Endothelial cell of umbilical vein (primary cell): Measurements from ENCODE around the gene SEMA5A. TPM values are rescaled to one million over a fixed set of nuclear protein-coding genes. Genes with fewer than 3 reads are reported as not detected.

Source experiments
- BruUV-seq: library from RNA; stranded (reverse); fragments of 400-500 nt; replicated peaks from 2 replicates; lab custom pipeline; 2021; lab: Mats Ljungman, UMichigan
- CTCF ChIA-PET: fragments of 300-600, 350-600 bp; sonication (Branson Sonifier 250); formaldehyde crosslinking; loops from one replicate; lab custom pipeline; 2021; ENCODE audit warnings: antibody characterized with exemption, inconsistent platforms; lab: Charles Lee
- POLR2A ChIA-PET: fragments of 300-600, 350-600 bp; sonication (Branson Sonifier 250); formaldehyde crosslinking; loops from one replicate; lab custom pipeline; 2021; ENCODE audit warnings: antibody characterized with exemption, inconsistent platforms; lab: Charles Lee
- DNase-seq: peaks from one replicate; pipeline ENCODE4 v3.0.0-alpha.2; 2011; ENCODE audit warnings: low read depth, low spot score
- FAIRE-seq: peaks from 2 replicates; lab custom pipeline; 2011; peaks lifted over from hg19 to GRCh38; lab: Jason Lieb, UNC
- H2AFZ ChIP-seq: 2 replicates; pipeline ENCODE4 v1.6.0; 2012; ENCODE audit warnings: low read depth, low read length, control low read depth, inconsistent platforms
- H3K27ac ChIP-seq: 2 replicates; pipeline ENCODE4 v1.5.1; 2011; ENCODE audit warnings: low read depth, mild to moderate bottlenecking, control low read depth, low read length, moderate library complexity; ENCODE audit not compliant: insufficient read depth
- H3K27me3 ChIP-seq, 2 experiments: 2 replicates each; pipeline versions ENCODE4 v1.6.0 to v1.6.1; 2011; ENCODE audit warnings: low read length in 2 of 2, mixed read lengths in 1 of 2; ENCODE audit not compliant: control insufficient read depth in 2 of 2, insufficient read depth in 2 of 2
- H3K36me3 ChIP-seq, 2 experiments: 2 replicates in 1 of 2; 3 replicates in 1 of 2; pipeline ENCODE4 v1.5.1; 2011; ENCODE audit warnings: low read length in 2 of 2, mild to moderate bottlenecking in 1 of 2, moderate library complexity in 1 of 2; ENCODE audit not compliant: control insufficient read depth in 2 of 2, insufficient read depth in 2 of 2; ENCODE audit errors: extremely low read depth in 1 of 2
- H3K4me1 ChIP-seq: 3 replicates; pipeline ENCODE4 v1.5.1; 2011; ENCODE audit warnings: mild to moderate bottlenecking, low read length; ENCODE audit not compliant: control insufficient read depth, insufficient read depth; ENCODE audit errors: extremely low read depth
- H3K4me2 ChIP-seq: 2 replicates; pipeline ENCODE4 v1.6.1; 2011; ENCODE audit warnings: low read length, control low read depth, mixed read lengths; ENCODE audit not compliant: insufficient read depth
- H3K4me3 ChIP-seq, 3 experiments: fragments of 200-600 bp in 1 of 3; sonication (generic), shearing (Covaris generic) in 1 of 3; replicated peaks in 1 of 3; 2 replicates each; pipeline ENCODE4 v1.5.1; 2011 to 2016; ENCODE audit warnings: control low read depth in 3 of 3, low read length in 3 of 3, mild to moderate bottlenecking in 2 of 3, inconsistent platforms in 1 of 3, low read depth in 1 of 3, moderate library complexity in 1 of 3; ENCODE audit not compliant: insufficient read depth in 1 of 3
- H3K79me2 ChIP-seq: 2 replicates; pipeline ENCODE4 v1.6.0; 2012; ENCODE audit warnings: low read length, inconsistent platforms; ENCODE audit not compliant: control insufficient read depth, insufficient read depth
- H3K9ac ChIP-seq: replicated peaks from 2 replicates; pipeline ENCODE3; 2011; ENCODE audit warnings: low read length, control low read depth; ENCODE audit not compliant: insufficient read depth; ENCODE audit errors: extremely low read depth
- H3K9me1 ChIP-seq: replicated peaks from 3 replicates; pipeline ENCODE4 v1.6.0; 2011; ENCODE audit warnings: mild to moderate bottlenecking, low read length; ENCODE audit not compliant: control insufficient read depth, insufficient read depth; ENCODE audit errors: extremely low read depth
- H3K9me3 ChIP-seq: replicated peaks from 2 replicates; pipeline ENCODE4 v1.5.1; 2012; ENCODE audit warnings: low read length, inconsistent platforms; ENCODE audit not compliant: control insufficient read depth, insufficient read depth
- H4K20me1 ChIP-seq: replicated peaks from 2 replicates; pipeline ENCODE3; 2011; ENCODE audit warnings: mild to moderate bottlenecking, low read length; ENCODE audit not compliant: control insufficient read depth, insufficient read depth; ENCODE audit errors: extremely low read depth
- CTCF ChIP-seq, 2 donors: IDR thresholded peaks; 1 replicate in 1 of 2; 2 replicates in 1 of 2; pipeline ENCODE4 v1.5.1; 2011; ENCODE audit warnings: low read length in 2 of 2, mild to moderate bottlenecking in 2 of 2, moderate library complexity in 2 of 2, control low read depth in 1 of 2, inconsistent platforms in 1 of 2, low read depth in 1 of 2; ENCODE audit not compliant: insufficient read depth in 1 of 2; ENCODE audit errors: extremely low read depth in 1 of 2
- EZH2 ChIP-seq: IDR thresholded peaks from 2 replicates; pipeline ENCODE4 v1.6.1; 2012; ENCODE audit warnings: borderline replicate concordance, low read depth, mild to moderate bottlenecking, moderate library complexity, low read length, inconsistent platforms; ENCODE audit not compliant: severe bottlenecking
- FOS ChIP-seq: IDR thresholded peaks from 2 replicates; pipeline ENCODE4 v1.6.1; 2011; ENCODE audit warnings: mild to moderate bottlenecking, low read length, moderate library complexity, borderline replicate concordance; ENCODE audit not compliant: insufficient read depth
- GATA2 ChIP-seq: IDR thresholded peaks from 2 replicates; pipeline ENCODE4 v1.7.0; 2011; ENCODE audit warnings: low read depth, mild to moderate bottlenecking, moderate library complexity, mixed read lengths, low read length; ENCODE audit not compliant: insufficient read length, insufficient read depth
- JUN ChIP-seq: IDR thresholded peaks from 2 replicates; pipeline ENCODE4 v1.6.1; 2011; ENCODE audit warnings: borderline replicate concordance, low read depth; ENCODE audit not compliant: insufficient read length, insufficient read depth
- MAX ChIP-seq: IDR thresholded peaks from 2 replicates; pipeline ENCODE4 v1.6.1; 2011; ENCODE audit not compliant: insufficient read depth, insufficient read length
- MYC ChIP-seq: IDR thresholded peaks from one replicate; pipeline ENCODE4 v1.6.1; 2011; ENCODE audit warnings: mild to moderate bottlenecking, low read depth, low read length
- POLR2A ChIP-seq: IDR thresholded peaks from 2 replicates; pipeline ENCODE4 v1.6.1; 2012; ENCODE audit warnings: low read depth, mild to moderate bottlenecking, control low read depth, low read length
- POLR2AphosphoS5 ChIP-seq: IDR thresholded peaks from 2 replicates; pipeline ENCODE4 v1.6.1; 2012; ENCODE audit warnings: low read depth, mild to moderate bottlenecking, control low read depth, low read length, moderate library complexity; ENCODE audit not compliant: insufficient read depth
- dilution Hi-C: fragments of 300-500 bp; cut with MboI; formaldehyde crosslinking; loops from one replicate; pipeline ENCODE4 v1.15.0; 2019; ENCODE audit warnings: low sequenced_read_pairs; ENCODE audit not compliant: extremely low pct_ligation_motif_present
- intact Hi-C: fragments of 100-400 bp; cut with micrococcal nuclease; formaldehyde crosslinking; loops from one replicate; pipeline ENCODE4 v1.10.0; 2022
- polyA plus RNA-seq, 4 experiments: library from polyadenylated mRNA; depleted of rRNA in 3 of 4; stranded (reverse) in 3 of 4; unstranded in 1 of 4; fragments of >200 nt; gene quantifications; 2 replicates each; pipeline versions ENCODE4 v1.2.1 to v1.2.3, GENCODE V29; 2011 to 2012; ENCODE audit warnings: missing spikeins in 1 of 4
- total RNA-seq: library from RNA; stranded (reverse); gene quantifications from 2 replicates; pipeline ENCODE4 v1.2.3, GENCODE V29; 2021

Gene SEMA5A
- total and polyA plus RNA-seq, 2 donors (not counting 3 experiments of a cell fraction or from before 2014, with no cell fraction given): 0.04 to 0.06 TPM

- H3K79me2 ChIP-seq: no peaks in the 10 kb centered on the region
- no peak for FAIRE-seq
- TF ChIP-seq JUN: no peak
- TF ChIP-seq GATA2: no peak
- TF ChIP-seq MAX: no peak
- no peak for TF ChIP-seq MYC
- TF ChIP-seq CTCF (IDR thresholded peaks at IDR 0.05; ENCODE audit: extremely low read depth in 1 of 2, insufficient read depth in 1 of 2, low read depth in 1 of 2, low read length in 2 of 2): no peak
- TF ChIP-seq POLR2AphosphoS5: no peak
- TF ChIP-seq POLR2A: no peak
- TF ChIP-seq EZH2: no peak
- no peak for TF ChIP-seq FOS
- H3K4me3 ChIP-seq: no peak overlapping the region
- H3K9ac ChIP-seq: no peak overlapping the region
- POLR2A ChIA-PET: no interaction called here
- BruUV-seq: no TSS peak
- no peaks in the 10 kb centered on the region for H3K9me1 ChIP-seq
- H3K4me2 ChIP-seq: no peak overlapping the region
- no peak for DNase-seq
- no peaks in the 10 kb centered on the region for H3K36me3 ChIP-seq
- dilution Hi-C loops (no loop called here), intact Hi-C loops (no loop called here)
- CTCF ChIA-PET: no interaction called here
- no peak overlapping the region for H3K27ac ChIP-seq
- no peaks in the 10 kb centered on the region for H3K27me3 ChIP-seq
- H2AFZ ChIP-seq: no peak overlapping the region
- no peaks in the 10 kb centered on the region for H3K4me1 ChIP-seq
- H4K20me1 ChIP-seq: no peaks in the 10 kb centered on the region
- no peaks in the 10 kb centered on the region for H3K9me3 ChIP-seq
These were observed 75.5 kb downstream of the SEMA5A start for GRCh38 chr5:9470410-9470809.
